Trophoblast cell (in vitro differentiated cells and primary cell): ENCODE measurements around the gene FSTL1.

ENCODE experiments used
- DNase-seq, 2 donors: peaks; one replicate each; pipeline ENCODE4 v3.0.0-alpha.2; 2016
- H2AFZ ChIP-seq: 2 replicates; pipeline ENCODE4 v1.6.1; 2013; ENCODE audit warnings: low read length, moderate library complexity, mild to moderate bottlenecking; ENCODE audit not compliant: insufficient read depth, poor library complexity
- H2AK5ac ChIP-seq: 2 replicates; pipeline ENCODE4 v1.6.1; 2013; ENCODE audit warnings: mild to moderate bottlenecking, low read length
- H2BK120ac ChIP-seq: 2 replicates; pipeline ENCODE4 v1.6.1; 2013; ENCODE audit warnings: low read length, mild to moderate bottlenecking, moderate library complexity; ENCODE audit not compliant: insufficient read depth, poor library complexity
- H2BK12ac ChIP-seq: 2 replicates; pipeline ENCODE4 v1.6.1; 2013; ENCODE audit warnings: mild to moderate bottlenecking, low read length, moderate library complexity
- H2BK5ac ChIP-seq: 2 replicates; pipeline ENCODE4 v1.6.1; 2013; ENCODE audit warnings: low read length, low read depth, moderate library complexity, mild to moderate bottlenecking; ENCODE audit not compliant: poor library complexity
- H3K14ac ChIP-seq: 2 replicates; pipeline ENCODE4 v1.6.1; 2013; ENCODE audit warnings: mild to moderate bottlenecking, low read length
- H3K18ac ChIP-seq: 2 replicates; pipeline ENCODE4 v1.6.1; 2013; ENCODE audit warnings: mild to moderate bottlenecking, low read length
- H3K23ac ChIP-seq: 2 replicates; pipeline ENCODE4 v1.6.1; 2013; ENCODE audit warnings: low read length
- H3K27ac ChIP-seq: 2 replicates; pipeline ENCODE4 v1.5.1; 2013; ENCODE audit warnings: low read depth, mild to moderate bottlenecking, inconsistent platforms, low read length, moderate library complexity
- H3K27me3 ChIP-seq: 2 replicates; pipeline ENCODE4 v1.6.1; 2013; ENCODE audit warnings: inconsistent platforms, mild to moderate bottlenecking, low read length, moderate library complexity; ENCODE audit not compliant: insufficient read depth
- H3K36me3 ChIP-seq, 2 experiments: 1 replicate in 1 of 2; 2 replicates in 1 of 2; pipeline ENCODE4 v1.6.1; 2013; ENCODE audit warnings: low read length in 2 of 2, mild to moderate bottlenecking in 2 of 2, moderate library complexity in 1 of 2; ENCODE audit not compliant: insufficient read depth in 2 of 2, control insufficient read depth in 1 of 2
- H3K4ac ChIP-seq: 2 replicates; pipeline ENCODE4 v1.6.1; 2013; ENCODE audit warnings: low read depth, mild to moderate bottlenecking, low read length, moderate library complexity
- H3K4me1 ChIP-seq, 2 experiments: 1 replicate in 1 of 2; 2 replicates in 1 of 2; pipeline ENCODE4 v1.6.1; 2013; ENCODE audit warnings: low read length in 2 of 2, mild to moderate bottlenecking in 2 of 2, moderate library complexity in 1 of 2; ENCODE audit not compliant: insufficient read depth in 2 of 2, control insufficient read depth in 1 of 2
- H3K4me2 ChIP-seq: 2 replicates; pipeline ENCODE4 v1.6.1; 2013; ENCODE audit warnings: inconsistent platforms, mild to moderate bottlenecking, low read length, moderate library complexity
- H3K4me3 ChIP-seq: 2 replicates; pipeline ENCODE4 v1.5.1; 2013; ENCODE audit warnings: mild to moderate bottlenecking, low read depth, low read length, inconsistent platforms
- H3K79me1 ChIP-seq: one replicate; pipeline ENCODE4 v1.6.1; 2013; ENCODE audit warnings: low read length
- H3K79me2 ChIP-seq: 2 replicates; pipeline ENCODE4 v1.6.1; 2013; ENCODE audit warnings: low read length, mild to moderate bottlenecking; ENCODE audit not compliant: control insufficient read depth, insufficient read depth, poor library complexity
- H3K9ac ChIP-seq: 2 replicates; pipeline ENCODE4 v1.6.1; 2013; ENCODE audit warnings: mild to moderate bottlenecking, low read length
- H3K9me3 ChIP-seq: 2 replicates; pipeline ENCODE4 v1.6.1; 2013; ENCODE audit warnings: low read depth, mild to moderate bottlenecking, control low read depth, inconsistent platforms, low read length; ENCODE audit not compliant: insufficient read depth
- H4K12ac ChIP-seq: 2 replicates; pipeline ENCODE4 v1.6.1; 2013; ENCODE audit warnings: low read depth, mild to moderate bottlenecking, low read length, moderate library complexity
- H4K8ac ChIP-seq: 2 replicates; pipeline ENCODE4 v1.6.1; 2013; ENCODE audit warnings: low read depth, mild to moderate bottlenecking, low read length, moderate library complexity
- H4K91ac ChIP-seq: one replicate; pipeline ENCODE4 v1.6.1; 2013; ENCODE audit warnings: low read depth, mild to moderate bottlenecking, low read length, moderate library complexity
- WGBS: extraction: QIAGEN DNeasy Blood & Tissue Kit; methylation state at CpG from one replicate; pipeline ENCODE4 v1.1.7; 2013; ENCODE audit warnings: missing lambda C conversion rate; ENCODE audit not compliant: insufficient read length, insufficient coverage; ENCODE audit errors: extremely low coverage; 5-methylcytosine and 5-hydroxymethylcytosine counted together

FSTL1 gene

GRCh38 chr3:120429921-120430361, 20.9 kb downstream of the FSTL1 start:
- H3K18ac ChIP-seq, result no peak overlapping the region
- H3K27me3 ChIP-seq, result no peaks in the 10 kb centered on the region
- H3K36me3 ChIP-seq, result peaks cover 16 to 39% of the 10 kb centered on the region in 2 experiments
- WGBS, result no CpG with 5 or more reads among the region's 1 CpG
- no peak overlapping the region for H2BK120ac ChIP-seq
- H3K4ac ChIP-seq, result no peak overlapping the region
- H2BK5ac ChIP-seq, result no peak overlapping the region
- H3K4me1 ChIP-seq, result peaks cover 0 to 19% of the 10 kb centered on the region in 2 experiments
- no peak overlapping the region for H2AFZ ChIP-seq
- DNase-seq, result no peak
- H4K12ac ChIP-seq, result no peak overlapping the region
- H3K23ac ChIP-seq, result no peak overlapping the region
- H3K14ac ChIP-seq, result no peak overlapping the region
- H3K9me3 ChIP-seq, result peaks cover 2% of the 10 kb centered on the region
- H2BK12ac ChIP-seq, result no peak overlapping the region
- no peak overlapping the region for H3K4me2 ChIP-seq
- no peak overlapping the region for H3K4me3 ChIP-seq
- no peak overlapping the region for H3K9ac ChIP-seq
- no peak overlapping the region for H2AK5ac ChIP-seq
- no peaks in the 10 kb centered on the region for H3K79me2 ChIP-seq
- H3K27ac ChIP-seq, result no peak overlapping the region
- H4K91ac ChIP-seq, result no peak overlapping the region
- H4K8ac ChIP-seq, result no peak overlapping the region
- H3K79me1 ChIP-seq, result peaks cover 2% of the 10 kb centered on the region

GRCh38 chr3:120428924-120429323, 21.9 kb downstream of the FSTL1 start:
- Histone ChIP-seq H3K4me3 (no peak overlapping the region), H3K4me1 (peaks cover 0 to 16% of the 10 kb centered on the region in 2 experiments), H2BK12ac (no peak overlapping the region), H2AFZ (no peak overlapping the region), H3K18ac (no peak overlapping the region), H2BK5ac (no peak overlapping the region), H3K23ac (no peak overlapping the region), H3K4me2 (no peak overlapping the region), H3K9ac (no peak overlapping the region), H4K8ac (no peak overlapping the region), H3K36me3 (peaks cover 21 to 42% of the 10 kb centered on the region in 2 experiments), H3K9me3 (peaks cover 2% of the 10 kb centered on the region), H4K91ac (no peak overlapping the region), H2AK5ac (no peak overlapping the region), H4K12ac (no peak overlapping the region), H3K27ac (no peak overlapping the region), H3K4ac (no peak overlapping the region), H3K27me3 (no peaks in the 10 kb centered on the region), H3K14ac (no peak overlapping the region), H3K79me1 (peaks cover 2% of the 10 kb centered on the region), H2BK120ac (no peak overlapping the region), H3K79me2 (no peaks in the 10 kb centered on the region)
- DNase-seq, result no peak
- no CpG with 5 or more reads among the region's 2 CpGs for WGBS

- H4K8ac ChIP-seq, result no peak overlapping the region
- H4K91ac ChIP-seq, result no peak overlapping the region
- no peak overlapping the region for H2AFZ ChIP-seq
- no peak overlapping the region for H3K9ac ChIP-seq
- no peak overlapping the region for H3K18ac ChIP-seq
- peaks cover 28 to 43% of the 10 kb centered on the region in 2 experiments for H3K36me3 ChIP-seq
- H3K4me1 ChIP-seq, result peaks cover 0 to 8% of the 10 kb centered on the region in 2 experiments
- H2BK5ac ChIP-seq, result no peak overlapping the region
- H3K14ac ChIP-seq, result no peak overlapping the region
- H3K79me2 ChIP-seq, result no peaks in the 10 kb centered on the region
- H4K12ac ChIP-seq, result no peak overlapping the region
- H3K79me1 ChIP-seq, result peaks cover 2% of the 10 kb centered on the region
- H3K27me3 ChIP-seq, result no peaks in the 10 kb centered on the region
- no peak overlapping the region for H3K23ac ChIP-seq
- H2BK12ac ChIP-seq, result no peak overlapping the region
- no peak overlapping the region for H2BK120ac ChIP-seq
- no peak for DNase-seq
- H3K9me3 ChIP-seq, result peaks cover 2% of the 10 kb centered on the region
- H3K27ac ChIP-seq, result no peak overlapping the region
- no peak overlapping the region for H3K4me3 ChIP-seq
- no peak overlapping the region for H3K4ac ChIP-seq
- no peak overlapping the region for H2AK5ac ChIP-seq
- no peak overlapping the region for H3K4me2 ChIP-seq
Measured at GRCh38 chr3:120427201-120427600, 23.6 kb downstream of the FSTL1 start.

GRCh38 chr3:120425572-120426250, 25.1 kb downstream of the FSTL1 start:
- H3K9me3 ChIP-seq, result peaks cover 2% of the 10 kb centered on the region
- no CpG with 5 or more reads among the region's 1 CpG for WGBS

More at GRCh38 chr3:120425572-120426250, 25.1 kb downstream of the FSTL1 start:
- H2AFZ ChIP-seq, result no peak overlapping the region
- no peaks in the 10 kb centered on the region for H3K79me2 ChIP-seq
- no peak overlapping the region for H4K91ac ChIP-seq
- H3K4me3 ChIP-seq, result no peak overlapping the region
- no peak overlapping the region for H3K14ac ChIP-seq
- no peaks in the 10 kb centered on the region for H3K27me3 ChIP-seq
- H2BK12ac ChIP-seq, result no peak overlapping the region
- H2AK5ac ChIP-seq, result no peak overlapping the region
- no peak overlapping the region for H3K18ac ChIP-seq
- peaks cover 0 to 7% of the 10 kb centered on the region in 2 experiments for H3K4me1 ChIP-seq
- H4K8ac ChIP-seq, result no peak overlapping the region
- H3K27ac ChIP-seq, result no peak overlapping the region
- no peak overlapping the region for H3K4me2 ChIP-seq
- H3K9ac ChIP-seq, result no peak overlapping the region
- H3K36me3 ChIP-seq, result peaks cover 23 to 45% of the 10 kb centered on the region in 2 experiments
- no peak overlapping the region for H4K12ac ChIP-seq
- H3K4ac ChIP-seq, result no peak overlapping the region
- no peak overlapping the region for H2BK5ac ChIP-seq
- no peak overlapping the region for H2BK120ac ChIP-seq
- H3K79me1 ChIP-seq, result peaks cover 2% of the 10 kb centered on the region
- H3K23ac ChIP-seq, result no peak overlapping the region
- no peak for DNase-seq
